Hypothalamus (tissue), 51 donors: Measurements from ENCODE around the gene ACSM5.

Experiments
- DNase-seq, 51 donors: peaks; one replicate each; lab custom pipeline; 2025; lab: John Stamatoyannopoulos, UW

The ACSM5 gene

GRCh38 chr16:20409398-20410120 lies at the start of gene ACSM5:
ACSM5 (plus strand) TSS chr16:20409534; CDS start chr16:20411485, 1,951 bp downstream.
- peak in 47 of 51 donors; percentile 2 to 84 (median 51) for DNase-seq

DNA sequence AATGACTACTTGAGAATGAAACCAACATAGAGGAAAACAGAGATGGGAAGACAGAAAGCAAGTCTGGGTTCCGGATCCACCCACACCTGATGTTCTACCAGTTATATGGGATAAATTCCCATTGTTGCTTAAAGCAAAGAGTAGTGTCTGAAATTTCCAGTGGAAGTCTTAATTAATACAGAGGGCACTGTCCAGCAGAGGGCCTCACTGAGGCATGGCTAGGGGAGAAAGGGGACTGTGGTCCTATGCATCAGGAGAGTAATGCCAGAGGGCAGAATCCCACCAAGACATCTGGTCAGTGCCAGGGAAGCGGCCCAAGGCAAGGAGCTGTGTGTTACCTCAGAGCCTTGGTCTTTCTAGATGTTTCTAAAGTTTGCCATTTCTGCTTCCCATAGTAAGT lies 49.3 kb upstream of the ACSM5 start:
- peak in 1 of 51 donors; percentile 0 for DNase-seq

GRCh38 chr16:20363191-20363590 lies 46.1 kb upstream of the ACSM5 start:
- DNase-seq = no peak

- DNase-seq = no peak
Observed at GRCh38 chr16:20364051-20364450, 45.3 kb upstream of the ACSM5 start.

DNA sequence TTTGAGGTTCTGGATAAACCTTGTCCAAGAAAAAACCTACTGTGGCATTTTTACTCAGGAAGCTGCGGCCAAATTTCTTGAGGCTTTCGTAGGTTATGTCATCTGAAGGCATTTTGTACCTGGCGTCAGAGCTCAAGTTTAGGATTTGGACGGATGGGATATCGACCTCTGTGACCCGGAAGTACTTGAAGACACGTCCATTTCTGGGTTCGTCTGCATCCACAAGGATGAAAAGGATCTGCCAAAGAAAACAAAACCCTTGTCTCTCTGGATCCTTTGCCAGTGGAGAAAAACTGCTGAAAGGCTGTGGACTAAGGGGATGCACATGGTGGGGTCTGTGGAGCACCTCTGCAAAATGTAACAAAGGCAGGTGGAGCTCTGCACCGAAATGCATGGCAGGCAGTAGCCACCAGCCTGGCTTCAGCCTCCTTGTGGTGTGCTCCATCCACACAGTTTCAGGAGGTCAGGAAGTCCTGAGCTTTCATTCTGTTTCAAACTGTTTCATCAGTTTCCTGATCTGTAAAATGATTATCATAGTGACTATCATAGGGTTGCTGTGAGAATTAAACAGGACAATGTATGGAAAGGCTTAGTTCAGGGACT lies 39.8 kb upstream of the ACSM5 start:
- no peak for DNase-seq

DNA sequence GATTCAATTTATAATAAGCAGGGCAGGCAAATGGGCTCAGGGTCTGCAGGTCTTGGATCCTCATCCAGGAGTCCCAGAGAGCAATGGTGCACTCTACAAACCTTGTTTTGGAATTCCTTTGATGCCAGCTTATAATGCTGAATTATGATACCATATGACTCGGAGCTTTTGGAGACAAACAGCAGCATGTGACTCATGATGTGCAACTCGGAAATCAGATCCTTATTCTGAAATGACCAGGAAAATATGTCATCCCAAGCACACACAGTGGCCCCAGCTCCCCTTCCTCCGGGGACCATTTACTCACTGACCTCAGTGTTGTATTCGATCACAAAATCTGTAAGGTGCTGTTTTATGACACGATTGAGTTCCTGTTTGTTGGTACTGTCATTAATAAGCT lies 36.6 kb upstream of the ACSM5 start:
- DNase-seq = no peak

- DNase-seq = no peak
Observed at GRCh38 chr16:20377181-20377580, 32.2 kb upstream of the ACSM5 start.

GRCh38 chr16:20380782-20381181 lies 28.6 kb upstream of the ACSM5 start:
- no peak for DNase-seq

DNA sequence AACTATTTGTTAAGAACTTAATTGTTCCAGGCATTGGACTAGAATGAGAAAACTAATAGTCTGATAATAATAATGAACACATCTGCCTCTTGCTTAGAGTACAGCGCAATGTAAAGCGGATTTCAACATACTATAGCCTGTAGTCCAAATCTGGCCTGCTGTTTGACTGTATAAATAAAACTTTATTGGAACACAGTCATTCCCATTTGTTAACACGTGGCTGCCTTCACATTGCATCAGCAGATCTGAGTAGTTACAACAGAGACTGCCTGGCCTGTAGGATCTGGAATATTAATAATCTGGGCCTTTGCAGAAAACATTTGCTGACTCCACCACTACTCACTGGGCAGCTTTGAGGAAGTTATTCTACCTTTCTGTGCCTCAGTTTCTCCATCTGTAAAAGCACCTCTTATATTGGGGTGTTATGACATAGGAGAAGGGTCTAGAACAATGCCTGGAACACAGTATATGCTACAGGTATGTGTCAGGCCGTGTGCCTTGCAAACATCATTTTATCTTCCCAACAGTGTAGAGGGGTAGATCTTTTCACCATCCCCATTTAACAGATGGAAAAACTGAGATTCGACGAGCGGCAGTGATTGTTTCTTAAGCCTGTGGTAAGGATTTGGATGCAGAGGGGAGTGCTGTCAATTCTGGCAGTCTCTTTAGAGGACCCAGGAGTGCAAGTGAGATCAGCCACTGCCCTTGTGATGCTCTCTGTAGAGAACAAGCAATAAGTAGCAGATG lies 27.0 kb upstream of the ACSM5 start:
- DNase-seq = no peak

- DNase-seq = peak in 38 of 51 donors; percentile 1 to 68 (median 26)
Observed at GRCh38 chr16:20383106-20384029, 26.0 kb upstream of the ACSM5 start.

DNA sequence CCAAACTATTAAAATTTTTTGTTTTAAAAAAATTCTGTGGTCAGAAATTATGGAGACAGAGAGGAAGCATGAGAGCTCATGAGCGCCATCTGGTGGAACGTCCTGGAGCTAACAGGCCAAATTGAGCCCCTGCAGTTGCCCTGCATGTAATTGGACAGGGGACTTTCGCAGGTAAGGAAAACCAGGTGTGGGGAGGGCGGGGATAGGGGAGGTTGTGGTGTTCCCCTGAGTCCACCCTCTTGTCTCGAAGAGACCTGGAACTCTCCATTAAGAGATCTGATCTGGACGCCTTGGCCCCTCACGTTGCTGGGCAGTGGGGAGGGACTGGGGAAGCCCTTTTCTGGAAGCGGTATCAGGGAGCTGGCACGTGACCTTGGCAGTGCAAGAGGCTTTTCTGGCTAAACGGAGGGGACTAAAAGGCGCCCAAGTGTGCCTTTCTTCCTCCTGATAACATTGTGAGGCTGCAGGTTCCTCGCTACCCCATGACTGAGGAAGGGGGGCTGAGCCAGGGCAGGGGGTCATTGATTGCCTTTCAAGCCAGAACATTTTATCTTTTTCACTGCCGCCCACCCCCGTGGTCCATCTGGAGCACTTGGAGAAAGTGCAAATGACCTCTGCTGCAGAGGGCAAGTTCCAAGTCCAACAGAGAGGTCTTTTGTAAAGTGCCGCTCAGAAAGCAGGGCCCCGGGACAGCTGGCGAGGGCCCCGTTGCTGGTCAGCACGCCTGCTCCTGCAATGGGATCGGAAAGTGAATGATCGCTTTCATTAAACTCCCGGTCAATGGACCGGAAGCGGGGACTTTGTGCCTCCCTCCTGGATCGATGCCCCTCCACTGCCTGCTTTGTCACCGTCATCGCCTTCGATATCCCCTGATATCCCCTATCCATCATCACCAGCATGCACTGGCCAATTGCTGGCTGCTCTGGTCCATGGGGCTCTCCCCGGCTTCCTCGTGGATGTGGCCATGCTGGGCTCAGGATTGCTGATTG lies 23.2 kb upstream of the ACSM5 start:
- DNase-seq = peak in 49 of 51 donors; percentile 1 to 79 (median 41)

- no peak for DNase-seq
Observed at GRCh38 chr16:20387978-20388377, 21.4 kb upstream of the ACSM5 start.

- DNase-seq = no peak
Observed at GRCh38 chr16:20388854-20389253, 20.5 kb upstream of the ACSM5 start.

DNA sequence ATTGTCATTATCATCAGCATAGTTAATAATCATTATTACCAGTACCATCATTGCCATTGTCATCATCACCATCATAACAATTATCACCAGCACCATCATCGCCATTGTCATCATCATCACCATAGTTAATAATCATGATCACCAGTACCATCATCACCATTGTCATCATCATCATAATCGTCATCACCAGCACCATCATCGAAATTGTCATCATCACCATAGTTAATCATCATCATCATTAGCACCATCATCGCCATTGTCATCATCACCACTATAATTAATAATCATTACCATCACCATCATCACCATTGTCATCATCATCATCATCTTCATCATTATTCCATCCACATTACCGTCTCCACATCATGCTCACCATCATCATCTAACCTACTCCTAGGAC lies 18.3 kb upstream of the ACSM5 start:
- DNase-seq = no peak

- no peak for DNase-seq
Observed at GRCh38 chr16:20393801-20394577, 15.3 kb upstream of the ACSM5 start.

GRCh38 chr16:20395946-20396345 lies 13.4 kb upstream of the ACSM5 start:
- no peak for DNase-seq

DNA sequence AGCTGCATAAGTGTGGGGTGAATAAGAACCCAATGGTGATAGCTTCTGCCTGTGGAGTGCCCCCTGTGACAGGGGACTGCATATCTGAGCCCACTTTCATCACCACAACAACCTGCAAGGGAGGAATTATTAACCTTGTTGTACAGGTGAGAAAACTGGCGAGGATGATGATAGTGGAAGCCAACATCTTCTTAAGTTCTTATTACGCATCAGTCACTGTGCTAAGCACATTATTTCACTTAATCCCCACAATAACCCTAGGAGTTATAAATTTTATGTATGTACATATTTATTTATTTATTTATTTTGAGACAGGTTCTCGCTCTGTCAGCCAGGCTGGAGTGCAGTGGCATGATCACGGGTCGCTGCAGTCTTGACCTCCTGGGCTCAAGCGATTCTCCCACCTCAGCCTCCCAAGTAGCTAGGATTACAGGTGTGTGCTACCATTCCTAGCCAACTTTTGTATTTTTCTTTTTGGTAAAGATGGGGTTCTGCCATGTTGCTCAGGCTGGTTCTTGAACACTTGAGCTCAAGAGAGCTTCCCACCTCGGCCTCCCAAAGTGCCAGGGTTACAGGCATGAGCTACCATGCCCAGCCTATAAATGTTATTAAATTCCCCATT lies 12.4 kb upstream of the ACSM5 start:
- DNase-seq = no peak

DNA sequence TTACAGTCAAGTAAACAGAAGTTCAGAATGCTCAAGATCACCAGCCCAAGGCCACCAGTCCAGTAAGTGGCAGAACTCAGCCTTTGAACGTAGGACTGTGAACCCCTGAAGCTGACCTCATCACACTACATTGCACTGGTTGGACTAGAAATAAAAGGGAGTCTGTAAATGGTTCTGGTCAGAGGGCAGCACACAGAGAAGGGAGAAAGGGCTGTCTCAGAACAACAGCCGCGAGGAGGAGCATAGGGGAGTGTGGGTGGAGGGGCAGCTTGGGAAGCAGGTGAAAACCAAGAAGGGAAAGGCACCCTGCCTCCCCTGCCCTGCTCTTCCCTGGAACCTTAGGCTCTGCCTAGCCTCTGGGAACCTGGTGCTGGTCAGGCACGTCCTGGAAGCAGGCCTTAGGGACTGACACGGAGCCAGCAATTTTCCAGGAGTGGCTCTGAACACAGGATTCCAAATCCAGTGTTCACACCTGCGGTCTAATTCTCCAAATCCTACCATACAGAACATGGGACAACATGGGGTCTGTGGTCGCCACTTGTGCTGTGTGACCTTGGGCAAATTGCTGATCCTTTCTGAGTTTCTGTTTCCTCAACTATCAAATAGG lies 11.8 kb upstream of the ACSM5 start:
- no peak for DNase-seq
